Coronary artery (tissue), 2 donors: ENCODE data around the gene KLHL30.
"Not testable (repeated sequence)": the region's sequence is repeated elsewhere in the genome, so short reads cannot be mapped to it uniquely, and the experiment has no call there.

Source experiments
- DNase-seq: peaks from one replicate; pipeline ENCODE4 v3.0.0-alpha.2; 2017; ENCODE audit warnings: low spot score
- H3K27ac ChIP-seq, 2 donors: fragments of 200-600 bp; sonication (generic); one replicate each; pipeline ENCODE4 v1.5.1; 2016 to 2019
- H3K4me3 ChIP-seq: fragments of 200-600 bp; sonication (generic); 2 replicates; pipeline ENCODE4 v1.5.1; 2016; ENCODE audit warnings: mild to moderate bottlenecking, moderate library complexity
- TF ChIP-seq, protein P1 (sequence below): fragments of 200-600 bp; sonication (generic); IDR thresholded peaks from one replicate; pipeline ENCODE4 v1.5.1; 2019; ENCODE audit warnings: antibody characterized with exemption

The KLHL30 gene

DNA sequence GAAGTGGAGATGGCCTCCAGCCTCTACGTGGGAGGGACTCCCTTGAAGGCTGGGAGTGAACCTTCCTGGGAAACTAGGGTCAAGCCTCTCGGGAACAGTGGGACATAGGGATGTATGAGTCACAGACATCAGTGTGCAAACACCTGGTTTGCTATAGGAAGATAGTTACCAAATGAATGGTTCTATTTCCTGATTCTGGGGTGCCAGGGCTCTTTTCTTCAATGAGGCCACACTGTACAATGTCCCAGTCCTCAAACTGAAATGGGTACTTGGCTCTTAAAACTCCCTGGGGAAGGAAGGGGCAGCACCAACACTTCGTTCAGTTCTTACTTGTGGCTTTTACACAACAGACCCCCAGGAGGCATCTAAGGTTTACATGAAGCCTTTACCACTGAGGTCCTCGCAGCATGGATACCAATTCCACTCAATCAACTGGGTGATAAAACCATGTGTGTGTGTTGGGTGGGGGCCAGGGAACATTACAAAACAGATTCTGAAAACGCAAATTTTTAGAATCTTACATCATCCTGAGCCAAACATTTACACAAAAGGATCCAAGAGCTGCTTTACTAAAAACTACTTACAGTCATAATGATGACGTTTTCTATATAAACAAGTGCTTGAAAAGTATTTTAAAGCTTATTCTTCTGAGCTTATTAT is 30.7 kb downstream of the KLHL30 start:
- peak; percentile 71 for DNase-seq
- Histone ChIP-seq H3K27ac (peak overlapping the region; percentile 65 to 84), H3K4me3 (peak overlapping the region; percentile 44)
- TF ChIP-seq, protein P1, sequence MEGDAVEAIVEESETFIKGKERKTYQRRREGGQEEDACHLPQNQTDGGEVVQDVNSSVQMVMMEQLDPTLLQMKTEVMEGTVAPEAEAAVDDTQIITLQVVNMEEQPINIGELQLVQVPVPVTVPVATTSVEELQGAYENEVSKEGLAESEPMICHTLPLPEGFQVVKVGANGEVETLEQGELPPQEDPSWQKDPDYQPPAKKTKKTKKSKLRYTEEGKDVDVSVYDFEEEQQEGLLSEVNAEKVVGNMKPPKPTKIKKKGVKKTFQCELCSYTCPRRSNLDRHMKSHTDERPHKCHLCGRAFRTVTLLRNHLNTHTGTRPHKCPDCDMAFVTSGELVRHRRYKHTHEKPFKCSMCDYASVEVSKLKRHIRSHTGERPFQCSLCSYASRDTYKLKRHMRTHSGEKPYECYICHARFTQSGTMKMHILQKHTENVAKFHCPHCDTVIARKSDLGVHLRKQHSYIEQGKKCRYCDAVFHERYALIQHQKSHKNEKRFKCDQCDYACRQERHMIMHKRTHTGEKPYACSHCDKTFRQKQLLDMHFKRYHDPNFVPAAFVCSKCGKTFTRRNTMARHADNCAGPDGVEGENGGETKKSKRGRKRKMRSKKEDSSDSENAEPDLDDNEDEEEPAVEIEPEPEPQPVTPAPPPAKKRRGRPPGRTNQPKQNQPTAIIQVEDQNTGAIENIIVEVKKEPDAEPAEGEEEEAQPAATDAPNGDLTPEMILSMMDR = no peak

DNA sequence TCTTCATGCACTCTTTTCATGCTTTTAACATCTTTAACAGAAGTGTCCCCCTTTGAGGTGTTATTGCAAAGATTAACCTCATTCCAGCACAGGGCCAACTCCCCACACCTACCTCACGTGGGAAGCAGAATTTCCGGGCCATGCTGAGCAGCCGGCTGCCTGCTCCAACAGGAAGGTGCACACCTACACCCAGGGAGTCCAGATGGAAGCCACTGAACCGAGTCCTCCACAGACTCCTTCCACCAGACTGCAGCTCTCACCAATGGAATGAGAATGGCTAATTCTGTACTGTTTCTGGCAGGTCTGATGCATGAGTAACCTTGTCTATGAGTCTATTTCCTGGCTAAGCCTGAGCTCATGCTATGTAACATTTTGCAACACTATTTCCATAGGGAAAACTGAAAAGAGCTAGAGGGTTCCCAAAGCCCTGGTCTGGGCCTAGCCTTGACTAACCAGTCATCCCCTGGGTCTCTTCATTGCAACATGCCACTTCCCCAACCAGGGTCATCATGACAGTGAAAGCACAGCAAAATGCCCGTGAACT is 31.3 kb downstream of the KLHL30 start:
- H3K4me3 ChIP-seq = peak overlapping the region; percentile 44
- peak overlapping the region; percentile 65 to 84 for H3K27ac ChIP-seq
- TF ChIP-seq, protein P1 = no peak
- DNase-seq = peak; percentile 81

- H3K27ac ChIP-seq = peak overlapping the region; percentile 65 to 84
- peak; percentile 70 for DNase-seq
Observed at GRCh38 chr2:238170386-238171071, 32.1 kb downstream of the KLHL30 start.

GRCh38 chr2:238171072-238171431 is 32.6 kb downstream of the KLHL30 start:
- DNase-seq, H3K4me3 ChIP-seq: not testable (repeated sequence)
- peak overlapping the region in 1 of 2 donors; percentile 65 for H3K27ac ChIP-seq

More at GRCh38 chr2:238170386-238171071, 32.1 kb downstream of the KLHL30 start:
- TF ChIP-seq, protein P1 = no peak
- H3K4me3 ChIP-seq = no peak overlapping the region

- Histone ChIP-seq H3K27ac (peak overlapping the region in 1 of 2 donors; percentile 65), H3K4me3 (no peak overlapping the region)
- TF ChIP-seq, protein P1 = no peak
- DNase-seq = no peak
Observed at GRCh38 chr2:238171575-238172187, 33.2 kb downstream of the KLHL30 start.

DNA sequence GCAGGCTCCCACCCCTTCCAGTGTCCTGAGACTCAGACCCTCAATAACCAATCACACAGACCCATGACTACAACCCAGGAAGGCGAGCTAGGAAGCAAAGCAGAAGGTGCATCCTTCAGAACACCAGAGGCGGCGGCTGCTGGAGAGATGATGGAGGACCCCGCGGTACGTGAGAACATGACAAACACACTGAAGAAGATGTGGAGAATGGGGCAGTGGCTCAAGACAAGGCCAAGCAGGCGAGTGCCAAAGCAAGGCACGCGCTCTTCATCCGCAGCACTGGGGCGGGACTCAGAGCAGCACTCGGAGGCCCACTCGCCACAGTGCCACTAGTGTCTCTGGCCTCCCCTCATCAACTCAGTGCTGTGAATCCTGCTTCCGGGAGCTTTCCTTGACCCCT is 34.0 kb downstream of the KLHL30 start:
- no peak overlapping the region for H3K4me3 ChIP-seq
- TF ChIP-seq, protein P1 = no peak
- DNase-seq = no peak
- H3K27ac ChIP-seq = no peak overlapping the region

DNA sequence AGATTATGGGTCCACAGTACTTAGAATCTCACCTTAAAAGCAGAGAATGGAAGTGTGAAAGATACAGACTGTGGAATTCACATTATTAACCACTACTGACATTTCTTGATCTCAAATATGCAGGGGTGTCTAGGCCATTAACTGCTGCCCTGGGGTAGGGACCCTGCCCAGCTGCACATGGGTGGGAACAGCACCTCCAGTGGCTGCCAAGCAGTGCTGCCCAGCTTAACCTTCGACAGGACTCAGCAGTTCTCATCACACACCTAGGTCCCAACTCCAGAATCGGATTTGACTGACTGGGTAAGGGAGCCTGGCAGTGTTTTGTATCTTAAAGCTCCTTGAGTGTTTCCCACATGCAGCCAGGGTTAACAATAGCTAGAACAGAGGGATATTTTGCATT is 35.2 kb downstream of the KLHL30 start:
- DNase-seq = no peak
- TF ChIP-seq, protein P1 = no peak
- H3K4me3 ChIP-seq = no peak overlapping the region
- H3K27ac ChIP-seq = no peak overlapping the region
